Stimulated activated CD4-positive, alpha-beta T cell treated with anti-CD3 and anti-CD28 coated beads, Interleukin-2, amount 100 ng/mL, for 4 hours (primary cell): ENCODE data around the gene ZNF679.
"Not testable (repeated sequence)": the region's sequence is repeated elsewhere in the genome, so short reads cannot be mapped to it uniquely, and the experiment has no call there.

Experiments
- DNase-seq: peaks from one replicate; pipeline ENCODE4 v3.0.0-alpha.2; 2020; ENCODE audit warnings: low read depth

ZNF679 gene

GRCh38 chr7:64228174-64228573 lies at the start of gene ZNF679:
Gene ZNF679, plus strand, starts transcription at chr7:64228474. Its CDS starts 20,644 bp downstream, at chr7:64249118.
- not testable (repeated sequence) for DNase-seq

DNA sequence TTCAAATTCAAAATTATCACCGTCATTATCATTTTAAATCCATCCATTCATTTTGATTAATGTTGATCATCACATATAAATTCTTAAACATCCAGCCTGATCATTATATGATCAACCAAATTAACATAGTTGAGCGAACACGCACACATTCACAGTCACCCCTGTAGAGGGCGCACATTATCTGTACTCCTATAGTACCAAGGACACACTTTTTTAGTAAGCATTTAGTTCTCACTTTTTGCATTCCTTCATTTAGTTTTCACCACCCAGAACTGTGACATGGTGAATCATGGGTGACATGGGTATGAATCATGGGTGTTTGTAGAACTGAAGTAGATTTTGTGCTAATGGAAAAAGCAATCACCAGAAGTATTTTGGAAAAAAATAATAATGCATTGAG lies 47.3 kb upstream of the ZNF679 start:
- DNase-seq, result no peak

DNA sequence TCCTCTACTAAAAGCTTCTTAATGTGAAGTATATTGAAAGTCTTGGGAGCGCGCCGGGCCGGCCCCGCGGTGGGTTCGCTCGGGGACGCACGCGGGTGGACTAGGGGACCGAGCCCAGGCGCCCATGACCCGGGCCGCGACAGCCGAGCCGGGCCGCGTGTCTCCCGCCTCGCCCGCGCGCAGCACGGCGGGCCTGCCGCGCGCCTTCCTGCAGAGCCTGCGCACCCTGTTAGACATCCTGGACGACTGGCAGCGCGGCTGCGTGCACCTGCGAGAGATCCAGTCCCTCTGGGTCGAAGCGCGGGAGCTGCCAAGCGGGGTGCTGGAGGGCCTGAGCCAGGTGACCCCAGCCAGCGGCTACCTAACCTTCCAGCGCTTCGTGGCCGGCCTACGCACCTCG lies 46.7 kb upstream of the ZNF679 start:
- DNase-seq, result no peak

DNA sequence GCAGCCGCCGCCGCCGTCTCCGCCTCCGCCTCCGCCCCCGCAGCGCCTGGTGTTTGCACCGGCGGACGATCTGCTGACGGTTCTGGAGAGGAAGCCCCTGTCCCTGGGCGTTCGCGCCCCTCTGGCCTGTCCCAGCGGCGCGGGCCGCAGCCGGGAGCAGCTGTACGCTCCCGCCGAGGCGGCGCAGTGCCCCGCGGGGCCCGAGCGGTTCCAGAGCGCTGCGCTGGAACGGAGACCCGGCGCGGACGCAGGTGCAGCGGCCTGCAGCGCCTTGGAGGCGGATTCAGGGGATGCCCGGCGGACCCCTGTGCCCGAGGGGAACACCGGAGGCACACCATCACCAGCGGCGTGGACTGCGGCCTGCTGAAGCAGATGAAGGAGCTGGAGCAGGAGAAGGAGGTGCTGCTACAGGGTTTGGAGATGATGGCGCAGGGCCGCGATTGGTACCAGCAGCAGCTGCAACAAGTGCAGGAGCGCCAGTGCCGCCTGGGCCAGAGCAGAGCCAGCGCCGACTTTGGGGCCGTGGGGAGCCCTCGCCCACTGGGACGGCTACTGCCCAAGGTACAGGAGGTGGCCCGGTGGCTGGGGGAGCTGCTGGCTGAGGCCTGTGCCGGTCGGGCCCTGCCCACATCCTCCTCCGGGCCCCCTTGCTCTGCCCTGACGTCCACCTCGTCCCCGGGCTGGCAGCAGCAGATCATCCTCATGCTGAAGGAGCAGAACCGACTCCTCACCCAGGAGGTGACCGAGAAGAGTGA lies 46.1 kb upstream of the ZNF679 start:
- no peak for DNase-seq

DNA sequence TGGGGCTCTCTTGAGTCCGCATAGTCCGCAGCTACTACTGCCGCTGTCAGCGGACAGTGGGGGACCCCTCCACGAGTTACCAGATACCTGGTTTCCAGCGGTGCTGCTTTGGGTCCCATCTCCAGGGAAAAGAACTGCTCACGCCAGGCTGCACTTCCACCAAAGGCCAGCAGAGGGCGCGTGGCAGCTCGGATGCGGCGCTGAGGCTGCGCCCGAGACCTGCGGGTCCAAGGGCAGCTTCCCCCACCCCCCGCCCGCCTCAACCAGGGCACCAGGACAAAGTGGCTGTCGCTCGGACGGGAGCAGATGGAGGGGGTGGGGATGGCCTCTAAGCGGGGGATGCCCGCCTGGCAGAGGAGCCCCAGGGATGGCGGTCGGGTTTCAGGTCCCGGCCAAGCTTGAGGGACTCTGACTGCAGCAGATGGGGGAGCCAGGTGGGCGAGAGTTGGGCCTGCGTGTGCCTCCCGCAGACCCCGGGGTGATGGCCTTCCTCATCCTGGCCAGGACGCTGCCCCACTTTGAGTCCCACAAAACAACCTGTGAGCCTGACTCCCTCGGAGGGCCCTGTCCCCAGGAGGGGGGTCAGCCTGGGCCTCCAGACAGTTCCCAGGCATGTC lies 45.0 kb upstream of the ZNF679 start:
- DNase-seq, result no peak

GRCh38 chr7:64183827-64184372 lies 44.4 kb upstream of the ZNF679 start:
- DNase-seq, result no peak

DNA sequence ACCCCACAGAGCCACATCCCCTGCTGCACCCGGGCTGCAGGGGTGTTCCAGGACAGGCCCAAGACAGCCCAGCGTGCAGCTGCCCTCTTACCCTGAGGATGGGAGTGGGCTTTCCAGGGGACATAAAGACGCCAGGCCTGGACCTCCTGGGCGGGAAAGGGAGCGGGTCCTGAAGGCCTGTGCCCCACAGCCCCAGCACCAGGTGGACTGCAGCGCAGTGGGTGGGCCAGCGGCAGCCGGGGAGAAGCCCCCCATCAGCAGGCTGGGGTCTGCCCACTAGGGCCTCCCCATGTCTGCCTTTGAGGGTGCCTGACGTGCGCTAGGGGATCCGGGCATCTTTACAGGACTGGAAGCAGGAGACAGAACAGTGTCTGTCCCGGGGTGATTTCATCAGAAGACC lies 43.9 kb upstream of the ZNF679 start:
- no peak for DNase-seq

- DNase-seq, result no peak
Observed at GRCh38 chr7:64187408-64187807, 40.9 kb upstream of the ZNF679 start.

- DNase-seq, result no peak
Observed at GRCh38 chr7:64192148-64192704, 36.0 kb upstream of the ZNF679 start.

DNA sequence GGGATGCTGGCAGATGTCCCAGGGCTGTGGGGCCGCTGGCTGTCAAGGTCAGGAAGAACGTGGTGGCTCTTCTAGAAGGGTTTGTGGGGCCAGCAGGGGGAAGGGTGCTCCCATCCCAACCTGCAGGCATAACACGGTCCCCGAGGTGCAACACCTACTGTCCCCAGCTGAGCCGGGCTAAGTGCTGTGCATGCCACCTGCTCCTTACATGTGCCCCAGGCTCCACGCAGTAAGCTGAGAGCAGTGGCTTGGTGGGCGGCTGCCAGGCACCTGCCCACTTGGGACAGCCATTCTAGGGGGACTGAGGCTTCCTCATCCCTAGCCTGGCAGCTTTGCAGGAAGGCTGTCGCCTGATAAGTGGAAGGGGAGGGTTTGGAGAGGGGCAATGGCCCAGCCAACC lies 35.5 kb upstream of the ZNF679 start:
- no peak for DNase-seq

DNA sequence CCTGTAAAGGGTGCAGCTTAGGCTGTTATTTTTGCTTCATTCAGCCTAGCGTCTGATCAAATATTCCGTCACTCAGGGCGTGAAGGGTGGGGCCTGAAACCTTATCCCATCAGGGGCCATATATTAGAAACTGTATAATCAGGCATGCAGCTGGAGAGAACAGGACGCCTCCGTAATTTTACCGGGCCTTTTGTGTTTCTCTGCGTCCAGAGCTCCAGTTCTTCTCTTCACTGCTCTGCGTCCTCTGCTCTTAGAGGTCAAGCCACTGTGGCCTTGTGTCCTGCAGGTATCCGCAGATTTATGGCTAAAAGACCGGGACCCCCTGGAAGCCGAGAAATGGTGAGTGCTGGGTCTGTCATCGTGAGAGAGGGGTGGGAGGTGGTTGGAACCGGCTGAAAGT lies 21.4 kb upstream of the ZNF679 start, which contains the start of gene ZNF735:
Gene ZNF735, plus strand, starts transcription at position 301 of the 400 bp plus-strand sequence. Its CDS starts 0 bp downstream, at position 301.
- DNase-seq, result no peak

- not testable (repeated sequence) for DNase-seq
Observed at GRCh38 chr7:64219710-64220298, 8.5 kb upstream of the ZNF679 start.

DNA sequence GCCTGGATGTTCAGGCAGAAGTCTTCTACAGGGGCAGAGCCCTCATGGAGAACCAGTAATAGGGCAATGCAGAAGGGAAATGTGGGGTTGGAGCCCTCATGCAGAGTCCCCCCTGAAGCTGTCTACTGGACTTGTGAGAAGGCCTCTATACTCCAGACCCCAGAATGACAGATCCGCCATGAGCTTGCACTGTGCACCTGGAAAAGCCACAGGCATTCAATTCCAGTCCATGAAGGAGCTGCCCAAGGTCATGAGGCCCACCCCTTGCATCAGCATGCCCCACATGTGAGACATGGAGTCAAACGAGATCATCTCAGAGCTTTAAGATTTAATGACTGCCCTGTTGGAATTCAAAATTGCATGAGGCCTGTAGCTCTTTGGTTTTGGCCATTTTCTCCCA lies 4.9 kb upstream of the ZNF679 start:
- no peak for DNase-seq

GRCh38 chr7:64266341-64266919 lies 38.2 kb downstream of the ZNF679 start:
- no peak for DNase-seq

- DNase-seq, result no peak
Observed at GRCh38 chr7:64277630-64278029, 49.4 kb downstream of the ZNF679 start.

DNA sequence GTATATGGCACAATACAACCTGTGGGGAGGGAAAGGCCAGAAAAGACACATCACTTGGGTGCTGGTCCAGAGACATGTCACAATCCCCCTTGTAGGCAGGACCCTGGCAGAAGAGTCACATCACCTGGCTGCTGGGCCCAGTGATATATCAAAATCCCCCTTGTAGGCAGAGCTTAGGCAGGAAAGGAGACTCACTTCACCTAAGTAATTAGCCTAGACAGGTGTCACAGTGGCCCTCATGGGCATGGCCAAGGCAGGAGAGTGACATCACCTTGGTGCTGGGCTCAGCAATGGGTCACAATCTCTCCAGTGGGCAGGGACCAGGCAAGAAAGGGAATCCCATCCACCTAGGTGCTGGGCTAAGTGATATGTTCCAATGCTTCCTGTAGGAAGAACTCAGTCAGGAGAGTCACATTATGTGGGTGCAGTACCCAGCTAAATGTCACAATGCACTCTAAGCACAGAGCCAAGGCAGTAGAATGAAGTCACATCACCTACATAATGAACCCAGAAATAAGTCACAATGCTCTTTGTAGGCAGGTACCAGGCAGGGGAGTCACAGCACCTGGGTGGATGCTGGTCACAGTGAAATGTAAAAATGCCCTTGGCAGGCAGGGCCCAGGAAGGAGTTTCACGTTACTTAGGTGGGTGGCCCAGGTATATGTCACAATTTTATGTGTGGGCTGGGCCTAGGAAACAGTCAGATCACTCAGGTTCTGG lies 66.6 kb downstream of the ZNF679 start:
- no peak for DNase-seq

- not testable (repeated sequence) for DNase-seq
Observed at GRCh38 chr7:64297418-64297817, 69.1 kb downstream of the ZNF679 start.

DNA sequence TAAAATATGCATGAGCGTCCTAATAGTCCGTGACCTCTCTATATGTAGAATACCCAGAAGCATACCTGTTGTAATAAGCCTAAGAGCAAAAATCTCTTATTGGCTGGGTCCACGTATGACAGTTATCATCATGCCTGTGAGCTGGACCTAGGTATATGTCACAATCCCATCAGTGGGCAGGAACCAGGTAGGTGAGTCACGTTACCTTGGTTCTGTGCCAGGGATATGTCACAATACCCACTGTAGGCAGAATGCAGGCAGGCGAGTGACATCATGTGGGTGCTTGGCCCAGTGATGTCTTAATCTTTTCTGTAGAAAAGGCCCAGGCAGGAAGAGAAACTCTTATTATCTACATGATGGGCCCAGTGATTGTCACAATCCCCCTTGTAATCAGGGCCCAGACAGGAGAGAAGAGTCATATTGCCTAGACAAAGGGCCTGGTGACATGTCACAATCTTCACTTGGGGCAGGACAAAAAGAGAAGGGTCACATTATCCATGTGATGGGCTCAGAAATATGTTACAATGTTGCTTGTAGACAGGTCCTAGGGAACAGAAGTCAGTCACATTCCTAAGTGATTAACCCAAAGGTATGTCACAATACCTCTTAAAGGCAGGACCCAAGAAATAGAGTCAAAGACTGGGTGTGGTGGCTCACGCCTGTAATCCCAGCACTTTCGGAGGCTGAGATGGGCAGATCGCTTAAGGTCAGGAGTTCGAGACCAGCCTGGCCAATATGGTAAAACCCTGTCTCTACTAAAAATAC lies 72.5 kb downstream of the ZNF679 start:
- DNase-seq, result no peak

DNA sequence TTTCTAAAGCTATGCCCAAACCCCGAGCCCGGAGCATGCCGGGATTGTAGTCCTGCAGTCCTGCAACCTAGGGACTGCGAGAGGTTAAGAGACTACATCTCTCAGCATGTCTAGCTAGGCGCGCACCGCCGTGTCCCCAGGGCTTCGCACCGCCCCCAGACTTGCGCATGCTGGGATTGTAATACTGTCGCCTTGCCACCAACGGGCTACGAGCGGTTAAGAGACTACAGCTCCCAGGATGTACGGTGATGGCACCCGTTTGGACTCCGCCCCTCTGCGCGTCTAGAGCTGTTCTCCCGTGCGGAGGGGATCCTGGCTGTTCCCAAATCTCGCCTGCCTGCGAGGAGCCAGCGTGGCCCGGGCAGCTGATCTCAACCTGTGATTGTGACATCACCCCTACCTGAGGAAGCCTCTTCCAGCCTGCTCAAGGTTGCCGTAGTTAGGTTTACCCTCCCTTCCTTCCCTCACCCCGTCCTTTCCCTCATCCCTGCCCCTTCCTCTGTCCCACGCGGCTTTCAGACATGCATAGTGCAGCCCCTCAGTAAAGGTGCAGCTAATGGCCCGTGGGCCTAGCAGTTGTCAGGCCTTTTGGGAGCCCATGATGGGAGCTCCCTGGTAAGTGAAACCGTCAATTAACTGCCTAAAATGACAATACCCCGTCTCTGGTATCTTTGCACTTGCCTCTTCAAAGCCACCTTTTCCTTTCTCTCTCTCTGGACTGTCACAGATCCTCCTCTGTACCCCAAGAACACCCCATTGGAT lies 79.2 kb downstream of the ZNF679 start:
- DNase-seq, result peak; percentile 92

DNA sequence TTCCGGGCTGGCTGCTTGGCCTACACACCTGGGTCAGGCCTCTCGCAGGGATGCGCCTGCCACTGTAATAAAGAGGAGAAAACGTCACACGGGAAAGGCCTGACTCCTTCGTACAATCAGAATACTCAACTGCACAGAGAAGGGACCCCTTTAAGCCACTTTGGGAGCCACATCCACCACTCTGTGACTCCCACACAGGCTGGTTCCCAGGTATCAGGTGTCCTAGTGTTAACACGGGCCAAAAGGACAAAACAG lies 79.7 kb downstream of the ZNF679 start:
- DNase-seq, result no peak
